Measurements from ENCODE around the gene RPGRIP1L. TPM values are rescaled to one million over a fixed set of nuclear protein-coding genes. Genes with fewer than 3 reads are reported as not detected.

RPGRIP1L gene
- total and polyA plus RNA-seq, 2 of the 8 experiments (the other 6 are each of a cell fraction or from before 2014, with no cell fraction given): 4.0 to 13.7 TPM

DNA sequence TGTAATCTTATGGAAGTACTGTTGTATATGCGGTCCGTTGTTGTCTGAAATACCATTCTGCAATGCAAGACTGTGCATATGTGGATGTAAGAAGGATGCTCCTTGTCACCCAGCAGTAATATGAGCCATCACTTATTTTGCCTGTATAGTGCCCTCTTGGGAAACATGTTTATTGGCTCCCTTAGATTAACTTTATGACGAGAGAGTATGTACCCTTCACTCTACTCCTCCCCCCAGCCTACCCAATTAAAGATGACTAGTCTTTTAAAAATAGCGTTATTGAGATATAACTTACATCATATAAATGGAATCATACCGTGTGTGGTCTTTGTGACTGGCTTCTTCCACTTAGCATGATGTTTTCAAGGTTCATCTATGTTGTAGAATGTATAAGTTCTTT is 33.9 kb upstream of the RPGRIP1L start:
- Histone ChIP-seq H3K23ac (ENCODE audit: insufficient read length) (no peak overlapping the region), H3K23me2 (ENCODE audit: low read depth, low read length) (no peaks in the 10 kb centered on the region), H3K9ac (replicated peaks in 1 of 4; ENCODE audit: extremely low read depth in 1 of 4, low read depth in 3 of 4, low read length in 3 of 4) (no peak overlapping the region), H4K20me1 (replicated peaks in 1 of 2; ENCODE audit: control insufficient read depth in 1 of 2, insufficient read depth in 2 of 2, low read length in 2 of 2) (no peaks in the 10 kb centered on the region), H2BK12ac (ENCODE audit: low read depth, low read length) (no peak overlapping the region), H2AFZ (ENCODE audit: low read length) (no peak overlapping the region), H3K27me3 (replicated peaks in 1 of 4; ENCODE audit: control insufficient read depth in 3 of 4, extremely low read depth in 1 of 4, insufficient read depth in 3 of 4, low read length in 3 of 4) (no peaks in the 10 kb centered on the region), H3K9me3 (ENCODE audit: insufficient read depth in 2 of 2, low read depth in 1 of 2, low read length in 1 of 2) (no peaks in the 10 kb centered on the region), H3K4me3 (ENCODE audit: extremely low read depth in 1 of 4, insufficient read depth in 2 of 4, low read depth in 3 of 4, low read length in 4 of 4) (no peak overlapping the region), H3K4me2 (ENCODE audit: insufficient read depth in 1 of 2, low read depth in 2 of 2, low read length in 2 of 2) (no peak overlapping the region), H3K79me1 (ENCODE audit: low read depth, low read length) (no peaks in the 10 kb centered on the region; the same call in 1 of the 2 replicates), H3K36me3 (ENCODE audit: control insufficient read depth in 2 of 4, insufficient read depth in 4 of 4, low read length in 3 of 4) (no peaks in the 10 kb centered on the region), H4K5ac (ENCODE audit: insufficient read length, low read depth, low read length) (no peak overlapping the region), H3K4me1 (replicated peaks in 1 of 4; ENCODE audit: control insufficient read depth in 3 of 4, insufficient read depth in 4 of 4, low read length in 3 of 4) (no peaks in the 10 kb centered on the region), H3K4ac (replicated peaks; ENCODE audit: insufficient read length, low read depth, low read length) (no peak overlapping the region), H3K56ac (replicated peaks; ENCODE audit: insufficient read length, low read depth, low read length) (no peak overlapping the region), H2BK15ac (ENCODE audit: low read length) (no peak overlapping the region), H4K91ac (replicated peaks; ENCODE audit: insufficient read length, low read length) (no peak overlapping the region), H4K8ac (ENCODE audit: extremely low read depth, insufficient read depth, low read length) (no peak overlapping the region), H2BK20ac (ENCODE audit: low read length) (no peak overlapping the region), H2BK120ac (replicated peaks; ENCODE audit: low read depth, low read length) (no peak overlapping the region), H3K79me2 (ENCODE audit: control insufficient read depth in 1 of 2, insufficient read depth in 2 of 2, low read length in 2 of 2) (0 out of 4 replicates have a peak, but pooled peaks cover 0 to 5% of the 10 kb centered on the region in 2 experiments), H3K14ac (ENCODE audit: insufficient read length) (no peak overlapping the region), H2AK5ac (ENCODE audit: low read depth, low read length) (no peak overlapping the region), H3K27ac (ENCODE audit: low read depth, low read length) (no peak overlapping the region), H3K18ac (ENCODE audit: extremely low read depth, low read length) (no peak overlapping the region), H2BK5ac (ENCODE audit: low read depth, low read length) (no peak overlapping the region)
- no peak for FAIRE-seq
- WGBS, 2 experiments (ENCODE audit: extremely low coverage in 1 of 2, insufficient coverage in 1 of 2, insufficient read length in 1 of 2, insufficient replicate concordance in 2 of 2, low coverage in 1 of 2, low lambda C conversion rate in 2 of 2, missing lambda C conversion rate in 1 of 2): 92% methylated on average over 5 of the region's 5 CpGs; no CpG with 5 or more reads in 1 of the 2 experiments
- ChIA-PET POLR2A (ENCODE audit: partially characterized antibody) (no interaction called here), CTCF (ENCODE audit: partially characterized antibody) (no interaction called here)
- no peak for DNase-seq (ENCODE audit: low read depth in 1 of 2, low spot score in 2 of 2)
- TF ChIP-seq, protein P1, sequence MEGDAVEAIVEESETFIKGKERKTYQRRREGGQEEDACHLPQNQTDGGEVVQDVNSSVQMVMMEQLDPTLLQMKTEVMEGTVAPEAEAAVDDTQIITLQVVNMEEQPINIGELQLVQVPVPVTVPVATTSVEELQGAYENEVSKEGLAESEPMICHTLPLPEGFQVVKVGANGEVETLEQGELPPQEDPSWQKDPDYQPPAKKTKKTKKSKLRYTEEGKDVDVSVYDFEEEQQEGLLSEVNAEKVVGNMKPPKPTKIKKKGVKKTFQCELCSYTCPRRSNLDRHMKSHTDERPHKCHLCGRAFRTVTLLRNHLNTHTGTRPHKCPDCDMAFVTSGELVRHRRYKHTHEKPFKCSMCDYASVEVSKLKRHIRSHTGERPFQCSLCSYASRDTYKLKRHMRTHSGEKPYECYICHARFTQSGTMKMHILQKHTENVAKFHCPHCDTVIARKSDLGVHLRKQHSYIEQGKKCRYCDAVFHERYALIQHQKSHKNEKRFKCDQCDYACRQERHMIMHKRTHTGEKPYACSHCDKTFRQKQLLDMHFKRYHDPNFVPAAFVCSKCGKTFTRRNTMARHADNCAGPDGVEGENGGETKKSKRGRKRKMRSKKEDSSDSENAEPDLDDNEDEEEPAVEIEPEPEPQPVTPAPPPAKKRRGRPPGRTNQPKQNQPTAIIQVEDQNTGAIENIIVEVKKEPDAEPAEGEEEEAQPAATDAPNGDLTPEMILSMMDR (IDR thresholded peaks at IDR 0.05; ENCODE audit: control extremely low read depth in 1 of 3, insufficient read depth in 1 of 3, low read depth in 1 of 3, low read length in 3 of 3): no peak
- TF ChIP-seq CBX8 (IDR thresholded peaks at IDR 0.05; ENCODE audit: borderline replicate concordance, low read depth, low read length) (no peak), KDM1A (IDR thresholded peaks at IDR 0.05; ENCODE audit: borderline replicate concordance, low read length) (no peak), CHD2 (IDR thresholded peaks at IDR 0.05; ENCODE audit: low read length) (no peak), TEAD4 (IDR thresholded peaks at IDR 0.05; ENCODE audit: low read depth, low read length) (no peak), SUZ12 (IDR thresholded peaks at IDR 0.05; ENCODE audit: low read length) (no peak), SP4 (IDR thresholded peaks at IDR 0.05; ENCODE audit: low read length) (no peak), BACH1 (IDR thresholded peaks at IDR 0.05; ENCODE audit: low read length) (no peak)

All from H1 (cell line).